Measurements from ENCODE around the gene DHRS3. TPM values are rescaled to one million over a fixed set of nuclear protein-coding genes. Genes with fewer than 3 reads are reported as not detected.
A peak's percentile ranks its signal among the peaks of the same experiment; 100 is the strongest.

DHRS3 gene
- total and polyA plus RNA-seq, 2 of the 13 experiments (the other 11 are each of a cell fraction or from before 2014, with no cell fraction given): 48.5 to 90.5 TPM

DNA sequence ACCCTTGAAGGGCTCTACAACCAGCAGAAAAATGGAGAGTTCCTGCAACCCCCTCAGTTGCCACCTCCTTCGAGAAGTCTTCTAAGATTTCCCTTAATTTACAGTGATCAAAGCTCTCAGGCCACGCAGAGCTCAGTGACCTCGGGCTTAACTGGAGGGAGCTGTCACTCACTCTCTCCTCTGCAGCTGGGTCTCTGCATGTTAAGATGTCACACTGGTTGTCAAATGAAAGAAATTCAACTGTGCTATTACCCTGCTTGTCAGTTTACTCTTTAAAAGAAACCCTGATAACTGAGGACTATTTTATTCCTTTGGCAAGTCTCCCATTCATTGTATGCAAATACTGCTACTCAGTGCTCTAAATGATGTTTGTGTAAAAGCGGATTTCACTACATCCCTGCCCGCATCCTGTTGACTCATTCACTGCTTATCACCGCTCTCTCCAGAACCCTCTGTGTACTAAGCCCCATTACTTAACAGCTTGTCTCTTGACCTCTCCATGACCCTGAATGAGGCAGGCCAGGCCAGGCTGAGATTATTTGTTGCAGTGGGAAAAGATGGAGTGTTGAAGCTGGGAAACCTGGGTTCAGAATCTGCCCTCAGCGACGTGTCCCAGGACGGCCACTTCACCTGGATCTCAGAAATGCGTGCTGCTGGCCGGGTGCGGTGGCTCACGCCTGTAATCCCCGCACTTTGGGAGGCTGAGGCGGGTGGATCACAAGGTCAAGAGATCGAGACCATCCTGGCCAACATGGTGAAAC is 13.7 kb downstream of the DHRS3 start (continued):
- TF ChIP-seq MAF1 (CRISPR knock-in tag; IDR thresholded peaks at IDR 0.05; ENCODE audit: borderline replicate concordance) (no peak), HMG20A (CRISPR knock-in tag; IDR thresholded peaks at IDR 0.05; ENCODE audit: borderline replicate concordance) (peak; percentile 92; the same call in 1 of the 2 replicates), ZNF850 (CRISPR knock-in tag; conservative IDR thresholded peaks at IDR 0.05) (no peak), ZNF572 (CRISPR knock-in tag; IDR thresholded peaks at IDR 0.05) (no peak), ZNF552 (CRISPR knock-in tag; IDR thresholded peaks at IDR 0.05; ENCODE audit: borderline replicate concordance) (no peak), ZNF780A (CRISPR knock-in tag; IDR thresholded peaks at IDR 0.05) (0 out of 2 replicates have a peak, but pooled peaks have one; percentile 60), CCDC6 (CRISPR knock-in tag; IDR thresholded peaks at IDR 0.05) (no peak), ZNF614 (CRISPR knock-in tag; IDR thresholded peaks at IDR 0.05; ENCODE audit: borderline replicate concordance) (peak; percentile 85), TARDBP (CRISPR knock-in tag; IDR thresholded peaks at IDR 0.05) (peak; percentile 69; the same call in 1 of the 2 replicates), SATB2 (CRISPR knock-in tag; IDR thresholded peaks at IDR 0.05) (no peak), ZBTB8A (CRISPR knock-in tag; IDR thresholded peaks at IDR 0.05; ENCODE audit: borderline replicate concordance, low read depth) (no peak), ZNF652 (CRISPR knock-in tag; IDR thresholded peaks at IDR 0.05; ENCODE audit: borderline replicate concordance, low read depth) (peak; percentile 79), ZNF33B (CRISPR knock-in tag; IDR thresholded peaks at IDR 0.05) (no peak), ZSCAN31 (CRISPR knock-in tag; IDR thresholded peaks at IDR 0.05; ENCODE audit: low read depth) (no peak), PAX8 (CRISPR knock-in tag; IDR thresholded peaks at IDR 0.05; ENCODE audit: borderline replicate concordance) (no peak), DNMT3B (CRISPR knock-in tag; conservative IDR thresholded peaks at IDR 0.05) (no peak), CREB1 (IDR thresholded peaks at IDR 0.05) (peak; percentile 20; the same call in 1 of the 2 replicates), CREB1 (CRISPR knock-in tag; IDR thresholded peaks at IDR 0.05) (peak; percentile 82), ZNF468 (CRISPR knock-in tag; IDR thresholded peaks at IDR 0.05) (no peak), ZNF777 (CRISPR knock-in tag; IDR thresholded peaks at IDR 0.05) (no peak), USF2 (IDR thresholded peaks at IDR 0.05; ENCODE audit: low read depth, low read length) (no peak), USF2 (CRISPR knock-in tag; IDR thresholded peaks at IDR 0.05; ENCODE audit: borderline replicate concordance) (no peak), RARG (CRISPR knock-in tag; IDR thresholded peaks at IDR 0.05; ENCODE audit: low read depth) (no peak)
- TF ChIP-seq, protein P1, sequence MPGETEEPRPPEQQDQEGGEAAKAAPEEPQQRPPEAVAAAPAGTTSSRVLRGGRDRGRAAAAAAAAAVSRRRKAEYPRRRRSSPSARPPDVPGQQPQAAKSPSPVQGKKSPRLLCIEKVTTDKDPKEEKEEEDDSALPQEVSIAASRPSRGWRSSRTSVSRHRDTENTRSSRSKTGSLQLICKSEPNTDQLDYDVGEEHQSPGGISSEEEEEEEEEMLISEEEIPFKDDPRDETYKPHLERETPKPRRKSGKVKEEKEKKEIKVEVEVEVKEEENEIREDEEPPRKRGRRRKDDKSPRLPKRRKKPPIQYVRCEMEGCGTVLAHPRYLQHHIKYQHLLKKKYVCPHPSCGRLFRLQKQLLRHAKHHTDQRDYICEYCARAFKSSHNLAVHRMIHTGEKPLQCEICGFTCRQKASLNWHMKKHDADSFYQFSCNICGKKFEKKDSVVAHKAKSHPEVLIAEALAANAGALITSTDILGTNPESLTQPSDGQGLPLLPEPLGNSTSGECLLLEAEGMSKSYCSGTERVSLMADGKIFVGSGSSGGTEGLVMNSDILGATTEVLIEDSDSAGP (CRISPR knock-in tag; IDR thresholded peaks at IDR 0.05; ENCODE audit: borderline replicate concordance): peak; percentile 53; the same call in 1 of the 2 replicates
